ENCODE data around the gene MAML3. TPM values are rescaled to one million over a fixed set of nuclear protein-coding genes. Genes with fewer than 3 reads are reported as not detected.

The MAML3 gene
- total RNA-seq, 1 donor from 2014 or later: 24.8 TPM

DNA sequence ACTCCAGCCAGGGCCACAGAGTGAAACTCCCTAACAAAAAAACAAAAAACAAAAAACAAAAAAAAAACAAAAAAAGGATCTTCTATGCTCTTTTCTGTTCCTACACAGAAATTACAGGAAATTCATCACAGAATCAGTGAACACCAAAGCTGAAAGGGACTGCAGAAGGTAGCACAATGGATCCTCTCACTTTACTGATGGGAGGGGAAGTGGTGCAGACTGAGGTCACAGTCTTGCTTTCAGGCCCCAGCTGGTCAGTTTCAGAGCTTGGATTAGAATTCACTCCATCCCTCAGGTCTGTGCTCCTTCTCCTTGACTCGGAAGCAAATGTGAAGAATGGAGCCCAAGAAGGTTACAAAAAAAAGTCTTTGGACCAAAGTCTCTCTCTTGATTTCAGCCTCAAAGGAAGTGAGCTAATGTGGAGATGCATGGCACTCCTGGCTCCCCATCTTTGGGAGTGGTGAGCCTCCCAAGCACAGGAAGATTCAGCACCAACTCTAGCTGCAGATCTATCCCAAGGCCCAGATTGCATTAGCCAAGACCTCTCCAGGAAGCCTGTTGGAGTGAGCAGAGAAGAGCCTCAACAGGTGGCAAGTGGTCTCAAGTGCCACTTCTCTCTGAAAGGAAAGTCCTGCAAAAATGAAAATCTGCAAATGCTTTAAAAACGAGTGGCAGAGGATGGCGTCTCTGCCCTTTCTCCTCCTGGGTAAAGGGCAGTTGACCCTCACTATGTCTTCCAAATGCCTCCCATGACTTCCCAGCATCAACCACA, 176.0 kb downstream of the MAML3 start:
- DNase-seq (ENCODE audit: low spot score in 2 of 2, unreplicated experiment in 2 of 2): no peak
- Mint-ChIP-seq H3K9me3 (peaks cover 3% of the 10 kb centered on the region), H3K27me3 (ENCODE audit: low read depth) (no peaks in the 10 kb centered on the region), H3K4me1 (peaks cover 23% of the 10 kb centered on the region), H3K4me3 (no peak overlapping the region), H3K36me3 (peaks cover 10% of the 10 kb centered on the region), H3K27ac (no peak overlapping the region)
- TF ChIP-seq, protein P1, sequence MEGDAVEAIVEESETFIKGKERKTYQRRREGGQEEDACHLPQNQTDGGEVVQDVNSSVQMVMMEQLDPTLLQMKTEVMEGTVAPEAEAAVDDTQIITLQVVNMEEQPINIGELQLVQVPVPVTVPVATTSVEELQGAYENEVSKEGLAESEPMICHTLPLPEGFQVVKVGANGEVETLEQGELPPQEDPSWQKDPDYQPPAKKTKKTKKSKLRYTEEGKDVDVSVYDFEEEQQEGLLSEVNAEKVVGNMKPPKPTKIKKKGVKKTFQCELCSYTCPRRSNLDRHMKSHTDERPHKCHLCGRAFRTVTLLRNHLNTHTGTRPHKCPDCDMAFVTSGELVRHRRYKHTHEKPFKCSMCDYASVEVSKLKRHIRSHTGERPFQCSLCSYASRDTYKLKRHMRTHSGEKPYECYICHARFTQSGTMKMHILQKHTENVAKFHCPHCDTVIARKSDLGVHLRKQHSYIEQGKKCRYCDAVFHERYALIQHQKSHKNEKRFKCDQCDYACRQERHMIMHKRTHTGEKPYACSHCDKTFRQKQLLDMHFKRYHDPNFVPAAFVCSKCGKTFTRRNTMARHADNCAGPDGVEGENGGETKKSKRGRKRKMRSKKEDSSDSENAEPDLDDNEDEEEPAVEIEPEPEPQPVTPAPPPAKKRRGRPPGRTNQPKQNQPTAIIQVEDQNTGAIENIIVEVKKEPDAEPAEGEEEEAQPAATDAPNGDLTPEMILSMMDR (IDR thresholded peaks at IDR 0.05; ENCODE audit: unreplicated experiment): no peak

DNA sequence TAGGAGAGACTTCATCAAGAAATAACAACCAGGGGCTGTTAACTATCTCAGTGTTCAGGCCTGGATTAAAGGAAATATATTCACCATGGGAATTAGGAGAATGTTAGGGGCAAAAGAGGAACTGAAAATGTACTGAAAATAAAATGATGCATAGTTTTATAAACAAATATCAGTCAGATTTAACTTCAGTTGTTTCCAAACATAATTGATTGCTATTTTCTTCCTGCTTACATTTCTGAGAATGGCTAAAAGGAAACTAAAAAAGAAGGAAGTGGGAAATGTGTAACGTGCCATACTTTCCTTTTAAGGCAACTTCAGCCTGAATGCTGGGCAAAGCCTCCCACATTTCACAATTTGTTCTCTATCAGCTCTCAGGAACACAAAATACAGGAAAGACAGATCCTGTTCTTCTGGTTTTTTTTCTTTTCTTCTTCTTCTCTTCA, 178.1 kb downstream of the MAML3 start:
- no peaks in the 10 kb centered on the region for H3K27me3 Mint-ChIP-seq (ENCODE audit: low read depth)
- H3K4me3 Mint-ChIP-seq: no peak overlapping the region
- H3K36me3 Mint-ChIP-seq: peaks cover 10% of the 10 kb centered on the region
- TF ChIP-seq, protein P1 (IDR thresholded peaks at IDR 0.05; ENCODE audit: unreplicated experiment): no peak
- peaks cover 23% of the 10 kb centered on the region for H3K4me1 Mint-ChIP-seq
- H3K27ac Mint-ChIP-seq: peak overlapping the region; percentile 91
- peaks cover 3% of the 10 kb centered on the region for H3K9me3 Mint-ChIP-seq
- no peak for DNase-seq (ENCODE audit: low spot score in 2 of 2, unreplicated experiment in 2 of 2)

DNA sequence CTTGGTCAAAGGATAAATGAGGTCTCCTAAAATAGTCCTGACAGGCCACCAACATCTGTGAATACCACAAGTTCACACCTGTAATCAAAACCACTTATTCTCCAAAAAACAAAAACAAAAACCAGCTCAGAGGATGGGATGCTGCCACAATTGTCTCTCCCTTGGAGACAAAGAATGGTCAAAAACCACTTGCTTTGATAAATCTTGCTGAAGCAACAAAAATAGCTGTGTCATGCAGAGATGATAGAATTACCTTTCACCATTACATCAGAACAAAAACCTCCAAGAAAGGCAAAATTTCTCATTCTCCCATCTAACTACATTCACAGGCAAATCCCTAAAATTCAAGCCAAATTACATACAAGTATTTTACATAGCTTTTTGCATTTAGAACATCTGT, 180.4 kb downstream of the MAML3 start:
- no peaks in the 10 kb centered on the region for H3K9me3 Mint-ChIP-seq
- no peaks in the 10 kb centered on the region for H3K27me3 Mint-ChIP-seq (ENCODE audit: low read depth)
- H3K4me3 Mint-ChIP-seq: no peak overlapping the region
- peaks cover 26% of the 10 kb centered on the region for H3K4me1 Mint-ChIP-seq
- H3K36me3 Mint-ChIP-seq: peaks cover under 1% of the 10 kb centered on the region
- TF ChIP-seq, protein P1 (IDR thresholded peaks at IDR 0.05; ENCODE audit: unreplicated experiment): no peak
- no peak overlapping the region for H3K27ac Mint-ChIP-seq
- no peak for DNase-seq (ENCODE audit: low spot score in 2 of 2, unreplicated experiment in 2 of 2)

DNA sequence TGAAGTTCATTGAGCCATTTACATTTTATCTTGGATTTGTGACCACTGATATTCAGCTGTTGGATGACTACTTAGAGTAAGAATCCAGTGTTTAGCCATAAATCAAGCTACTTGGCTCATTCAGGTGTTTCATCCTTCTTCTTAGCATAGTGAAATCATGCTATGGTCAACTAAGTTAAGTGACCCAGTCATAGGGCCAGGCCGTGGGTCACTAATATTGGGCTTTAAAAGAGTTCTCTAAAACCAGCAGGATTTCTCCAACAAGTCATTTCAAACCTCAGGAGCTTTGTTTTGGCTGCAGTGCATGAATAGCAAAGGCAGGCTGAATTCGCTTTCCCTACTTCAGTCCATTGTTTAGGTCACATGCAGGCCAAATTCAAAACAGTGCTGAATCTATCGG, 181.0 kb downstream of the MAML3 start:
- H3K9me3 Mint-ChIP-seq: no peaks in the 10 kb centered on the region
- TF ChIP-seq, protein P1 (IDR thresholded peaks at IDR 0.05; ENCODE audit: unreplicated experiment): no peak
- no peak overlapping the region for H3K27ac Mint-ChIP-seq
- no peaks in the 10 kb centered on the region for H3K36me3 Mint-ChIP-seq
- no peak overlapping the region for H3K4me3 Mint-ChIP-seq
- peaks cover 27% of the 10 kb centered on the region for H3K4me1 Mint-ChIP-seq
- no peak for DNase-seq (ENCODE audit: low spot score in 2 of 2, unreplicated experiment in 2 of 2)
- H3K27me3 Mint-ChIP-seq (ENCODE audit: low read depth): no peaks in the 10 kb centered on the region

DNA sequence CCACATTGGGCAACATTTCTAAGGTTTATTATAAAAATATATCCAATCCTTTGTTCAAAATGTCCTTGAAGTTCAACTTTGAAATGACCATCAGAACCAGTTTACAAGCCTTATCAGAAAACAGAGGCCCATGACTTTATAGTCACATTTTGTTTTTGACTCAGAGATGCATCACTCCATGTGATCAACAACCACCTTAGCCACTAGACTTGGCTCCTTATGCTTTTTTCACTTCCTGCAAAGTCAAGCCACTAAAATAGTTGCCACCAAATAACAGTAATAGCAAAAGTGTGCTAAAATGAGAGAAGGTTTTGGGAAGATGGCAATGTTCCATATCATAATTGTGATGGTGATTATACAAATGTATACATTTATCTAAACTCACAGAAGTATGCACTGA, 181.7 kb downstream of the MAML3 start:
- Mint-ChIP-seq H3K9me3 (no peaks in the 10 kb centered on the region), H3K4me1 (peaks cover 28% of the 10 kb centered on the region), H3K27me3 (ENCODE audit: low read depth) (no peaks in the 10 kb centered on the region), H3K36me3 (no peaks in the 10 kb centered on the region), H3K27ac (no peak overlapping the region), H3K4me3 (no peak overlapping the region)
- TF ChIP-seq, protein P1 (IDR thresholded peaks at IDR 0.05; ENCODE audit: unreplicated experiment): no peak
- DNase-seq (ENCODE audit: low spot score in 2 of 2, unreplicated experiment in 2 of 2): no peak

Data from mesothelial cell of epicardium (in vitro differentiated cells).